GM18511 (cell line): Measurements from ENCODE around the gene RNF212.
"Not testable (repeated sequence)": the region's sequence is repeated elsewhere in the genome, so short reads cannot be mapped to it uniquely, and the experiment has no call there.

Source experiments
- ATAC-seq: cut with Tn5 transposase; IDR thresholded peaks from one replicate; pipeline ENCODE4 v1.9.1; 2021; ENCODE audit warnings: mild to moderate bottlenecking, moderate library complexity; ENCODE audit not compliant: unreplicated experiment

RNF212 gene

GRCh38 chr4:1050486-1051213 lies 62.7 kb downstream of the RNF212 start:
- no peak for ATAC-seq

GRCh38 chr4:1049591-1049905 lies 63.8 kb downstream of the RNF212 start:
- no peak for ATAC-seq

- ATAC-seq, result no peak
Measured at GRCh38 chr4:1048773-1049590, 64.4 kb downstream of the RNF212 start.

GRCh38 chr4:1047976-1048772 lies 65.2 kb downstream of the RNF212 start:
- no peak for ATAC-seq

- no peak for ATAC-seq
Measured at GRCh38 chr4:1047106-1047975, 66.0 kb downstream of the RNF212 start.

DNA sequence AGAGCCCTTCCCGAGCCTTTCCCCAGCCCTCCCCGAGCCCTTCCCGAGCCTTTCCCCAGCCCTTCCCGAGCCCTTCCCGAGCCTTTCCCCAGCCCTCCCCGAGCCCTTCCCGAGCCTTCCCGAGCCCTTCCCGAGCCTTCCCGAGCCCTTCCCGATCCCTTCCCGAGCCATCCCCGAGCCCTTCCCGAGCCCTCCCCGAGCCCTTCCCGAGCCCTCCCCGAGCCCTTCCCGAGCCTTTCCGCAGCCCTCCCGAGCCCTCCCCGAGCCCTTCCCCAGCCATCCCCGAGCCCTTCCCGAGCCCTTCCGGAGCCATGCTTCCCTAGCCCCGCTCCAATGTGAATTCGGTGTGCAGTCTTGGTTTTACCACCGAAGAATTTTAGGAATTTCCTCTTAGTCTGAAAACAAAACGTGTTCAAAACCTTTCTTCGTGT lies 66.8 kb downstream of the RNF212 start:
- ATAC-seq, result not testable (repeated sequence)

DNA sequence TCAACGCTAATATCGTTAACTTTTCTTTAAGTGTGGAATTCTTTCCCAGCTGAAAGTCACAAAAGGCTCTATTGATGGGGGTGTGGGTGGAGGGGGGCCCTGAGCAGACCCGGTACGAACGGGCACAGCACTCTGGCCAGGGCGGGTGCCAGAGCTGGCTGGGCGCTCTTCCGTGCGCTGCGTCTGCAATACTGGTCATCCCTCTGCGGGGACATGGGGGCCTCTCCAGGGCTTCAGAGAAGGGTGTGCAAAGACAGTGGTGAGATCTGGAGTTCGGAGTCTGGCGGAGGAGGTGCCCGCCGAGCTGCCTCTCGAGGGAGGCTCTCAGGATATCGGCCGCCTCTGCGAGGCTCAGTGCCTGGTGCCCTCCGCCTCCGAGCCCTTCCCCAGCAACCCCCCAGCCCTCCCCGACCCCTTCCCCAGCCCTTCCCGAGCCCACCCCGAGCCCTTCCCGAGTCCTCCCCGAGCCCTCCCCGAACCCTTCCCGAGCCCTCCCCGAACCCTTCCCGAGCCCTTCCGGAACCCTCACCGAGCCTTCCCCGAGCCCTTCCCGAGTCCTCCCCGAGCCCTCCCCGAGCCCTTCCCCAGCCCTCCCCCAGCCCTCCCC lies 67.7 kb downstream of the RNF212 start:
- no peak for ATAC-seq

- no peak for ATAC-seq
Measured at GRCh38 chr4:1045193-1045594, 68.2 kb downstream of the RNF212 start.

DNA sequence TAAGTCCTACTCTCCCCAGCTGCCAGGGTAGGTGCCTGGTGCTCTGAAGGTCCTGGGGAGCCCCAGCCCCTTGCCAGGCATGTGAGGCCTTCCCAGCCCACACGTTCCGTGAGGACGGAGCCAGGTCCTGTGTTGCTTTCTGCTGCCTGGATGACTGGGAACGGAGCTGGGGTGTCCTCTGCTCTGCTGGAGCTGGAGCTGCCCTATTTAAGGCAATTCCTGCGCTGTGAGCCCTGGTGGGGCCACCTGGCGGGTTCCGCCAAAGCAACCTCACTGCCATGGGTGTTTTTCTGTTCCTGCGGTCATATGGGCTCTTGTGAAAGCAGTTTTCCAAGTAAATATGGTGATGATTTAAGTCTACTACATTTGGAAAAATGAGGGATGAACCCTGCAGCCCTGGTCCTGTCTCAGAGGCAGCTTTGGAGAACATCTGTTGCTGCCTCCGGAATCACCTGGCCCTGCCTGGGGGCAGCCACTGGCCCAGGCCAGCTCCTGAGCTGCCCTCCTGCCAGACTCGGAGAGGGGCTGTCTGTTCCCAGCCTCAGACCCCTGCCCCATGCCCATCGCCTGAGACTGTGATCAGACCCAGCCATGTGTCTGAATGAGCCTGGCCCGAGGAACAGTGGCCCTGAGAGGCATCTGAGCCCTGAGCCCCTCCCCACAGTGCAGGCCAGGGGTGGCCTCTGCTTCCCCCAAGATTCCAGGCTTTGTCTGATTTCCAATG lies 68.7 kb downstream of the RNF212 start:
- no peak for ATAC-seq

DNA sequence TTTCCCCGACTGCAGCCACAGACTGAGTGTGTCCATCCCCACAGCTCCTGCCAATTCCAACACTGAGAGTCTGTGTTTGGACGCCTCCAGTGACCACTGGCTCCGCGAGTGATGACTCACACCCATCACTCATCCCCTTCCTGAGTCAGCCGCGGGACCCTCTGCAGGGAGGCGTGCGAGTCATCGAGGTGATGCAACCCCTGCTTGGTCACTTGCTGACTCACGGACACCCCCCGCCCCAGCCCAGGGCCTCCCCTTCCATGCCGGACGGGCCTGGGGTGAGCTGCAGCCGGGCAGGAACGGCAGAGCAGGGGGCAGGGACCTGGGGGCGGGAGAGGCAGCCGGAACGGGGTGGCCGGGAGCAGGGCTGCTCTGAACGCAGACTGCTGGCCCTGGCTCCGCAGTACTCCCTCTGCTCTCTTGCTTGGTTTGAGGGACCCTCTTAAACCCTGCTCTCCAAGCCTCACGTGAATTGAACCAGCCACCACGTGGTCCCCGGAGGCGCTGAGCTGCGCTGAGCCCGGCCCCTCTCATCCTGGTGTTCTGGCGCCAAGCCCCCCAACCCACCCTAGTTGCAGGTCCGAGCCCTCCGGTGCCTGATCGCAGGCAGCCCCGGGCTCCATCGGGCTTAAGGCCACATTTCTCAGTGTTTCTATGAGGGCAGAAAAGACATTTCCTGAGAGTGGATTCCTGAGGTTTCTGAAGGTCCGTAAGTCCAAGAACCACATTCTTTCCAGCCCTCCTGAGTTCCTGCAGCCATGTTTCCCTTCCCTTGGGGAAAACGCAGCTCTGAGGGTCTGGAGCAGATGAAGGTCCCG lies 69.5 kb downstream of the RNF212 start:
- ATAC-seq, result no peak

- ATAC-seq, result no peak
Measured at GRCh38 chr4:1043162-1043561, 70.2 kb downstream of the RNF212 start.

- no peak for ATAC-seq
Measured at GRCh38 chr4:1042352-1043055, 70.9 kb downstream of the RNF212 start.

DNA sequence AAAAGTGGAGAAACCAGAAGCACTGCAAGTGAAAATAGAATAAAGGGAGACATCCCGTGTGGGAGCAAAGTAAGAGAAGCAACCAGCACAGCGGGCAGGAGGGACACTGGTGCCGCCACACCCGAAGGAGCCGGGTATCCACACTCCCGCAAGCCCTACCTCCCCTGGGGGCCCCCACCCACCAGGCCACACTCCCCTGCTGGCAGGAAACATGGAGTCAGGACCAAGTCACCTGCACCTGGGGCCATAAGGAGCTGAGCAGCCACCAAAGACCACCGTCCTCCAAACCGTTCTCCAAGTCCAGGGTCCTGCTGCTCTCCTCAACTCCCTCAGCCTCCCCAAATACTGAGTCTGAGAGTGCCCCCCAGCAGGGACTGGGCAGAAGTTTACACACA lies 71.4 kb downstream of the RNF212 start:
- no peak for ATAC-seq

GRCh38 chr4:1041147-1041935 lies 72.0 kb downstream of the RNF212 start:
- no peak for ATAC-seq

DNA sequence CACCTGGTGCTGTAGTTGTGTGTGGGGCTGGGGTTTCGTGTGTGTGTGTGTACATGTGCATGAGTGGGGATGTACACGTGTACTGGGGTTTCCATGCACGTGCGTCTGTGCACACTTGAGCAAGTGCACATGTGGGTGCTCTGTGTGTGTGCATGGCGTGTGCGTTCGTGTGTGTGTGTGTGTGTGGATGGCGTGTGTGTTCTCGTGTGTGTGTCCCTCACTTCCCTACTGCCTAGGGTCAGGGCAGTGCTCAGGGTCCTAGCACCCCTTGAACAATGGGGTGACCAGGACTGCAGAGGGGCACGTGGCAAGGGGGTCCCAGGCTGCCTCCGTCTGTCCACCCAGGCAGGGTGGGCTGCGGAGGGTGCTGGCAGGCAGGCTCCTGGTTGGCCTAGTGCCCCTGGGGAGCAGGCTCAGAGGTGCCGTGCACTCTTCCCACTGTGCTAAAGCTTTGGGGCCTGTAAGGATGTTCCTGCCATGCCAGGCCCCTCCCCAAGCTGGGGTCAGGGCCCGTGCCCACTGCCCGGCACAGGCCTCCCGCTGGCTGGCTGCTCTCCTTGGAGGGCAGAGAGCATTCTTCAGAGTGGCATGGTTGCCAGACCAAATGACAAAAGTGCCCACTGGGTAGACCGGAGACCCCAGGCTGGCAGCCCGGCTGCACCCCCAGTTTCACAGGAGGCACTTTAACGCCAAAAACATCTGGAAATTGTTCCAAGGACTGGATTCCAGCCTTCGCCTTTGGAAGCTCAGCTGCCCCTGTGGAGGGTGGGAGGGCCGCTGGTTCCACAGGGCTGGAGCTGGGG lies 72.8 kb downstream of the RNF212 start:
- no peak for ATAC-seq

DNA sequence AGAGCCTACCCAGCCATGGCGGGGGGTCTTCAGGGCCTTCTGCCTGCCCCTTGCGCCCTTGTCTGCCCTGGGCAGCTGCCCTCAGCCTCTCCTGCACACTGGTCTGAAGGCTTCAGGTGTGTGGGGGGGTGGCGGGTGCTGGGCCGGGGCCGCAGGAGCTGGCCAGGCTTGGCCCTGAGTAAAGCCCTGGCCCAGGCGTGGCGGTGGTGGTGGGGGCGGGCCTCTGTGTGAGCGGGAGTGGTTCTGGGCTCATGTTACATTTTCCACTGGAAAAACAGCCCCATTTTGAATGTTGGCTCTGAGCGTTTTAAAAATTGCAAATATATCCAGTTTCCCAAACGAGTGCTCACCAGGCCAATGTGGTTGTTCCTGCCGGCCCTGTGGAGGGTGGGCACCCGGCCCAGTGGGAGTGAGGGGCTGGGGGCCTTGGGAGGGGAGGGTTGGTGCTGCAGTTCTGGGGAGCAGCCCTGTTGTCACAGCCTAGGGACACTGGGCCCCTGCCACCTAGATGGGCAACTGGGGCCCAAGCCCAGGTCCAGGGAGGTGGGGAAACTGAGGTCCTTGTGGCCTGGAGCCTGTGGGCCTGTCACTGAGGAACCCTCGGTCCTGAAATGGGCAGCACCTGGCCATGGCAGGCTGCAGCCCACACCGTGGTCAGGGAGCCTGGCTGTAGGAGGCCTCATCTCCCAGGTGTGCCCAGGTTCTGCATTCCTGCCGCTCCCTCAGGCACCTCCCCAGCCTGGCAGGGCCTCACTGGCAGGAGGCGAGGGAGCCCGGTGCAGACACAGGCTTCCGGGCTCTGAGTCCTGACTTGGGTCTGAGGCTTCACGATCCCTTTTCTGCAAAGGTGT lies 73.6 kb downstream of the RNF212 start:
- no peak for ATAC-seq
